ENCODE measurements around the gene CST4. TPM values are rescaled to one million over a fixed set of nuclear protein-coding genes. Genes with fewer than 3 reads are reported as not detected.
"Not testable (repeated sequence)": the region's sequence is repeated elsewhere in the genome, so short reads cannot be mapped to it uniquely, and the experiment has no call there.

CST4 gene
- total and polyA plus RNA-seq, 7 experiments from 2014 or later, result not detected

GRCh38 chr20:23690581-23690980, 1.7 kb upstream of the CST4 start:
- CTCF ChIA-PET, result no interaction called here
- ATAC-seq, result no peak

GRCh38 chr20:23689399-23689690, 507 bp upstream of the CST4 start:
- POLR2A ChIA-PET, result no interaction called here
- intact Hi-C loops (cut with micrococcal nuclease), result no loop called here
- ATAC-seq, result no peak

More at GRCh38 chr20:23690581-23690980, 1.7 kb upstream of the CST4 start:
- H3K27me3 ChIP-seq (ENCODE audit: control insufficient read depth in 2 of 2, insufficient read depth in 2 of 2, low read length in 2 of 2), result no peaks in the 10 kb centered on the region
- no peak overlapping the region for H3K4me3 ChIP-seq (ENCODE audit: low read length)
- no peak overlapping the region for H3K27ac Mint-ChIP-seq
- peaks cover 4 to 19% (median 10%) of the 10 kb centered on the region in 5 donors for H3K27me3 Mint-ChIP-seq
- H3K9me3 Mint-ChIP-seq, result no peaks in the 10 kb centered on the region
- H3K9me3 ChIP-seq (ENCODE audit: control insufficient read depth in 2 of 3, low read length in 3 of 3), result no peaks in the 10 kb centered on the region
- no peak for DNase-seq
- intact Hi-C loops (cut with micrococcal nuclease), result no loop called here
- H3K36me3 ChIP-seq (ENCODE audit: control insufficient read depth in 2 of 3, insufficient read depth in 3 of 3, low read length in 3 of 3), result no peaks in the 10 kb centered on the region
- H3K4me3 Mint-ChIP-seq, result no peak overlapping the region
- H3K27ac ChIP-seq (ENCODE audit: low read depth, low read length), result no peak overlapping the region
- no peaks in the 10 kb centered on the region for H3K4me1 Mint-ChIP-seq
- POLR2A ChIA-PET, result no interaction called here
- H3K4me1 ChIP-seq (ENCODE audit: control insufficient read depth in 2 of 2, insufficient read depth in 2 of 2, low read length in 2 of 2), result no peaks in the 10 kb centered on the region
- H3K36me3 Mint-ChIP-seq, result no peaks in the 10 kb centered on the region

GRCh38 chr20:23687986-23688385, 852 bp downstream of the CST4 start:
- no peak overlapping the region for H3K4me3 ChIP-seq (ENCODE audit: low read length)
- no peak for ATAC-seq
- H3K9me3 ChIP-seq (ENCODE audit: control insufficient read depth in 2 of 3, low read length in 3 of 3), result no peaks in the 10 kb centered on the region
- Mint-ChIP-seq H3K4me3 (no peak overlapping the region), H3K9me3 (no peaks in the 10 kb centered on the region), H3K27me3 (peaks cover 0 to 19% (median 5%) of the 10 kb centered on the region in 5 donors), H3K4me1 (no peaks in the 10 kb centered on the region), H3K27ac (no peak overlapping the region), H3K36me3 (no peaks in the 10 kb centered on the region)
- intact Hi-C loops (cut with micrococcal nuclease), result no loop called here
- no peaks in the 10 kb centered on the region for H3K27me3 ChIP-seq (ENCODE audit: control insufficient read depth in 2 of 2, insufficient read depth in 2 of 2, low read length in 2 of 2)
- no peaks in the 10 kb centered on the region for H3K36me3 ChIP-seq (ENCODE audit: control insufficient read depth in 2 of 3, insufficient read depth in 3 of 3, low read length in 3 of 3)
- H3K4me1 ChIP-seq (ENCODE audit: control insufficient read depth in 2 of 2, insufficient read depth in 2 of 2, low read length in 2 of 2), result no peaks in the 10 kb centered on the region
- ChIA-PET POLR2A (no interaction called here), CTCF (no interaction called here)
- H3K27ac ChIP-seq (ENCODE audit: low read depth, low read length), result no peak overlapping the region
- no peak for DNase-seq

More at GRCh38 chr20:23689399-23689690, 507 bp upstream of the CST4 start:
- CTCF ChIA-PET, result no interaction called here
- no peaks in the 10 kb centered on the region for H3K36me3 Mint-ChIP-seq
- H3K9me3 Mint-ChIP-seq, result no peaks in the 10 kb centered on the region
- H3K27ac Mint-ChIP-seq, result peak overlapping the region in 1 of 9 donors; percentile 20
- peaks cover 2 to 26% (median 11%) of the 10 kb centered on the region in 5 donors for H3K27me3 Mint-ChIP-seq
- no peak for DNase-seq
- H3K27me3 ChIP-seq (ENCODE audit: control insufficient read depth in 2 of 2, insufficient read depth in 2 of 2, low read length in 2 of 2), result no peaks in the 10 kb centered on the region
- H3K27ac ChIP-seq (ENCODE audit: low read depth, low read length), result no peak overlapping the region
- H3K9me3 ChIP-seq (ENCODE audit: control insufficient read depth in 2 of 3, low read length in 3 of 3), result no peaks in the 10 kb centered on the region
- no peak overlapping the region for H3K4me3 ChIP-seq (ENCODE audit: low read length)
- no peak overlapping the region for H3K4me3 Mint-ChIP-seq
- H3K36me3 ChIP-seq (ENCODE audit: control insufficient read depth in 2 of 3, insufficient read depth in 3 of 3, low read length in 3 of 3), result no peaks in the 10 kb centered on the region
- H3K4me1 Mint-ChIP-seq, result no peaks in the 10 kb centered on the region
- H3K4me1 ChIP-seq (ENCODE audit: control insufficient read depth in 2 of 2, insufficient read depth in 2 of 2, low read length in 2 of 2), result no peaks in the 10 kb centered on the region

GRCh38 chr20:23686046-23686750, 2.6 kb downstream of the CST4 start:
- Histone ChIP-seq H3K27ac (ENCODE audit: low read depth, low read length) (no peak overlapping the region), H3K27me3 (ENCODE audit: control insufficient read depth in 2 of 2, insufficient read depth in 2 of 2, low read length in 2 of 2) (no peaks in the 10 kb centered on the region), H3K4me1 (ENCODE audit: control insufficient read depth in 2 of 2, insufficient read depth in 2 of 2, low read length in 2 of 2) (no peaks in the 10 kb centered on the region), H3K9me3 (ENCODE audit: control insufficient read depth in 2 of 3, low read length in 3 of 3) (no peaks in the 10 kb centered on the region), H3K36me3 (ENCODE audit: control insufficient read depth in 2 of 3, insufficient read depth in 3 of 3, low read length in 3 of 3) (no peaks in the 10 kb centered on the region), H3K4me3 (ENCODE audit: low read length) (no peak overlapping the region)
- intact Hi-C loops (cut with micrococcal nuclease), result no loop called here
- H3K4me1 Mint-ChIP-seq, result no peaks in the 10 kb centered on the region
- peaks cover 0 to 19% (median 10%) of the 10 kb centered on the region in 5 donors for H3K27me3 Mint-ChIP-seq
- CTCF ChIA-PET, result no interaction called here
- H3K4me3 Mint-ChIP-seq, result no peak overlapping the region
- H3K27ac Mint-ChIP-seq, result no peak overlapping the region
- DNase-seq, result no peak
- no peak for ATAC-seq
- POLR2A ChIA-PET, result no interaction called here
- no peaks in the 10 kb centered on the region for H3K9me3 Mint-ChIP-seq
- no peaks in the 10 kb centered on the region for H3K36me3 Mint-ChIP-seq

GRCh38 chr20:23685529-23685896, 3.3 kb downstream of the CST4 start:
- H3K9me3 ChIP-seq (ENCODE audit: control insufficient read depth in 2 of 3, low read length in 3 of 3); DNase-seq; H3K27me3 ChIP-seq (ENCODE audit: control insufficient read depth in 2 of 2, insufficient read depth in 2 of 2, low read length in 2 of 2); H3K4me3 ChIP-seq (ENCODE audit: low read length); H3K27ac Mint-ChIP-seq; ATAC-seq; H3K4me1 Mint-ChIP-seq; H3K4me3 Mint-ChIP-seq; H3K36me3 ChIP-seq (ENCODE audit: control insufficient read depth in 2 of 3, insufficient read depth in 3 of 3, low read length in 3 of 3); H3K9me3 Mint-ChIP-seq; H3K27ac ChIP-seq (ENCODE audit: low read depth, low read length); POLR2A ChIA-PET; H3K36me3 Mint-ChIP-seq; intact Hi-C loops (cut with micrococcal nuclease); H3K4me1 ChIP-seq (ENCODE audit: control insufficient read depth in 2 of 2, insufficient read depth in 2 of 2, low read length in 2 of 2); CTCF ChIA-PET: not testable (repeated sequence)
- H3K27me3 Mint-ChIP-seq, result peaks cover 0 to 25% (median 14%) of the 10 kb centered on the region in 5 donors

- Histone ChIP-seq H3K4me1 (ENCODE audit: control insufficient read depth in 2 of 2, insufficient read depth in 2 of 2, low read length in 2 of 2) (no peaks in the 10 kb centered on the region), H3K4me3 (ENCODE audit: low read length) (no peak overlapping the region), H3K36me3 (ENCODE audit: control insufficient read depth in 2 of 3, insufficient read depth in 3 of 3, low read length in 3 of 3) (no peaks in the 10 kb centered on the region), H3K9me3 (ENCODE audit: control insufficient read depth in 2 of 3, low read length in 3 of 3) (no peaks in the 10 kb centered on the region), H3K27me3 (ENCODE audit: control insufficient read depth in 2 of 2, insufficient read depth in 2 of 2, low read length in 2 of 2) (no peaks in the 10 kb centered on the region), H3K27ac (ENCODE audit: low read depth, low read length) (no peak overlapping the region)
- no peak overlapping the region for H3K4me3 Mint-ChIP-seq
- DNase-seq (no peak), ATAC-seq (no peak)
- H3K4me1 Mint-ChIP-seq, result no peaks in the 10 kb centered on the region
- ChIA-PET CTCF (no interaction called here), POLR2A (no interaction called here)
- no peaks in the 10 kb centered on the region for H3K36me3 Mint-ChIP-seq
- peaks cover 0 to 28% (median 18%) of the 10 kb centered on the region in 5 donors for H3K27me3 Mint-ChIP-seq
- no peak overlapping the region for H3K27ac Mint-ChIP-seq
- intact Hi-C loops (cut with micrococcal nuclease), result no loop called here
- peaks cover 0 to 3% (median 0%) of the 10 kb centered on the region in 11 donors for H3K9me3 Mint-ChIP-seq
Measured at GRCh38 chr20:23684261-23684660, 4.6 kb downstream of the CST4 start.

- Mint-ChIP-seq H3K36me3 (no peaks in the 10 kb centered on the region), H3K27me3 (peaks cover 2 to 31% (median 22%) of the 10 kb centered on the region in 5 donors), H3K4me1 (no peaks in the 10 kb centered on the region), H3K27ac (no peak overlapping the region), H3K9me3 (peaks cover 0 to 3% (median 0%) of the 10 kb centered on the region in 11 donors), H3K4me3 (no peak overlapping the region)
- intact Hi-C loops (cut with micrococcal nuclease), result no loop called here
- H3K9me3 ChIP-seq (ENCODE audit: control insufficient read depth in 2 of 3, low read length in 3 of 3), result no peaks in the 10 kb centered on the region
- H3K27me3 ChIP-seq (ENCODE audit: control insufficient read depth in 2 of 2, insufficient read depth in 2 of 2, low read length in 2 of 2), result no peaks in the 10 kb centered on the region
- ChIA-PET POLR2A (no interaction called here), CTCF (no interaction called here)
- no peak for DNase-seq
- H3K4me3 ChIP-seq (ENCODE audit: low read length), result no peak overlapping the region
- no peak overlapping the region for H3K27ac ChIP-seq (ENCODE audit: low read depth, low read length)
- ATAC-seq, result no peak
- no peaks in the 10 kb centered on the region for H3K4me1 ChIP-seq (ENCODE audit: control insufficient read depth in 2 of 2, insufficient read depth in 2 of 2, low read length in 2 of 2)
- no peaks in the 10 kb centered on the region for H3K36me3 ChIP-seq (ENCODE audit: control insufficient read depth in 2 of 3, insufficient read depth in 3 of 3, low read length in 3 of 3)
Measured at GRCh38 chr20:23683807-23684206, 5.0 kb downstream of the CST4 start.
